Upper lobe of left lung (tissue), 6 donors: ENCODE results near the gene MOXD1. TPM values are rescaled to one million over a fixed set of nuclear protein-coding genes. Genes with fewer than 3 reads are reported as not detected.

Source experiments
- total RNA-seq, 6 donors: library from RNA; depleted of rRNA in 4 of 6; stranded (reverse); fragments of >200 nt in 4 of 6; gene quantifications; one replicate each; pipeline versions ENCODE4 v1.1.0 to v1.2.1, GENCODE V29; 2016 to 2021
- donor health status: DM: no; HTN: no; CAD: no; lungs with moderate emphysema.
- donor health status: DM: no; HTN: yes; CAD: no; lungs with severe emphysema.

Gene MOXD1
- total RNA-seq, 6 donors from 2014 or later: 3.5 to 24.4 (median 11.0) TPM

Other genes starting within 250 kb of the MOXD1 start
- gene STX7, start 111.6 kb upstream of the MOXD1 start, total RNA-seq: 10 to 100 TPM; 23.2 to 86.6 (median 44.8) TPM
- not detected for gene TAAR9, start 136.8 kb upstream of the MOXD1 start, total RNA-seq
- gene TAAR8, start 151.2 kb upstream of the MOXD1 start, total RNA-seq: not detected
- not detected for gene TAAR6, start 168.8 kb upstream of the MOXD1 start, total RNA-seq
- gene TAAR5, start 188.3 kb upstream of the MOXD1 start, total RNA-seq: not detected
- not detected for gene TAAR2, start 222.8 kb upstream of the MOXD1 start, total RNA-seq